Ascending aorta (tissue), 2 donors: Measurements from ENCODE around the gene PTTG1. TPM values are rescaled to one million over a fixed set of nuclear protein-coding genes. Genes with fewer than 3 reads are reported as not detected.

ENCODE experiments used
- DNase-seq, 2 donors: peaks; one replicate each; pipeline ENCODE4 v3.0.0-alpha.2; 2019; ENCODE audit warnings: low spot score in 2 of 2
- H3K27ac ChIP-seq, 2 donors: fragments of 200-600 bp; sonication (generic); one replicate each; pipeline ENCODE4 v1.5.1; 2016 to 2017; ENCODE audit warnings: mild to moderate bottlenecking in 1 of 2
- H3K27me3 ChIP-seq: fragments of 200-600 bp; sonication (generic); one replicate; pipeline ENCODE4 v1.5.1; 2017
- H3K36me3 ChIP-seq, 2 donors: fragments of 200-600 bp; sonication (generic); one replicate each; pipeline ENCODE4 v1.5.1; 2016
- H3K4me1 ChIP-seq, 2 donors: fragments of 200-600 bp; sonication (generic); one replicate each; pipeline ENCODE4 v1.5.1; 2016 to 2017; ENCODE audit warnings: mild to moderate bottlenecking in 1 of 2
- H3K4me3 ChIP-seq, 2 donors: fragments of 200-600 bp; sonication (generic); one replicate each; pipeline ENCODE4 v1.5.1; 2016 to 2017; ENCODE audit warnings: mild to moderate bottlenecking in 1 of 2
- H3K9me3 ChIP-seq, 2 donors: fragments of 200-600 bp; sonication (generic); one replicate each; pipeline ENCODE4 v1.5.1; 2016
- CTCF ChIP-seq, 3 experiments: fragments of 200-600 bp in 2 of 3; fragments of 450-650 bp in 1 of 3; sonication (generic) in 2 of 3; IDR thresholded peaks; one replicate each; pipeline ENCODE4 v1.5.1; 2016 to 2019; ENCODE audit warnings: antibody characterized with exemption in 3 of 3, mild to moderate bottlenecking in 1 of 3, moderate library complexity in 1 of 3
- intact Hi-C: fragments of 100-400 bp; cut with DNase I; formaldehyde crosslinking; loops from one replicate; pipeline ENCODE4 v1.15.1; 2023
- total RNA-seq: library from RNA; depleted of rRNA; stranded (reverse); fragments of >200 nt; gene quantifications from one replicate; pipeline ENCODE4 v1.1.0, GENCODE V29; 2016

PTTG1 gene
- total RNA-seq, 1 donor from 2014 or later, result 8.6 TPM

GRCh38 chr5:160418561-160419457 lies 2.8 kb upstream of the PTTG1 start, which contains the start of gene SLU7:
SLU7 (minus strand) TSS chr5:160419081; CDS start chr5:160415294, 3,787 bp downstream.
- Histone ChIP-seq H3K4me1 (peaks cover 6 to 20% of the 10 kb centered on the region in 2 donors), H3K9me3 (no peaks in the 10 kb centered on the region), H3K27me3 (no peaks in the 10 kb centered on the region), H3K36me3 (peaks cover 5 to 15% of the 10 kb centered on the region in 2 donors), H3K27ac (peak within 1 kb of the TSS; percentile 88 to 89), H3K4me3 (peak within 1 kb of the TSS; percentile 88 to 89)
- TF ChIP-seq CTCF (IDR thresholded peaks at IDR 0.05), result no peak
- intact Hi-C loops, result no loop called here
- DNase-seq, result peak; percentile 80 to 97

- intact Hi-C loops, result no loop called here
- peak overlapping the region; percentile 88 to 89 for H3K27ac ChIP-seq
- DNase-seq, result no peak
- H3K4me1 ChIP-seq, result peaks cover 6 to 20% of the 10 kb centered on the region in 2 donors
- H3K36me3 ChIP-seq, result peaks cover 0 to 6% of the 10 kb centered on the region in 2 donors
- H3K4me3 ChIP-seq, result peak overlapping the region; percentile 88 to 89
- no peak for TF ChIP-seq CTCF (IDR thresholded peaks at IDR 0.05)
- H3K9me3 ChIP-seq, result no peaks in the 10 kb centered on the region
- no peaks in the 10 kb centered on the region for H3K27me3 ChIP-seq
These were observed 2.0 kb upstream of the PTTG1 start for GRCh38 chr5:160419458-160420330.

GRCh38 chr5:160420331-160420610 lies 1.4 kb upstream of the PTTG1 start:
- H3K27ac ChIP-seq, result peak overlapping the region in 1 of 2 donors; percentile 10
- H3K4me3 ChIP-seq, result peak overlapping the region in 1 of 2 donors; percentile 88
- H3K27me3 ChIP-seq, result no peaks in the 10 kb centered on the region
- TF ChIP-seq CTCF (IDR thresholded peaks at IDR 0.05), result no peak
- H3K36me3 ChIP-seq, result no peaks in the 10 kb centered on the region
- intact Hi-C loops, result no loop called here
- H3K4me1 ChIP-seq, result peaks cover 6 to 20% of the 10 kb centered on the region in 2 donors
- no peaks in the 10 kb centered on the region for H3K9me3 ChIP-seq
- no peak for DNase-seq

GRCh38 chr5:160423099-160423498 lies 1.4 kb downstream of the PTTG1 start:
- Histone ChIP-seq H3K27ac (no peak overlapping the region), H3K27me3 (no peaks in the 10 kb centered on the region), H3K9me3 (no peaks in the 10 kb centered on the region), H3K36me3 (no peaks in the 10 kb centered on the region), H3K4me1 (peaks cover 0 to 7% of the 10 kb centered on the region in 2 donors), H3K4me3 (no peak overlapping the region)
- no peak for DNase-seq
- intact Hi-C loops, result no loop called here
- no peak for TF ChIP-seq CTCF (IDR thresholded peaks at IDR 0.05)

- TF ChIP-seq CTCF (IDR thresholded peaks at IDR 0.05), result no peak
- H3K27me3 ChIP-seq, result no peaks in the 10 kb centered on the region
- no peak overlapping the region for H3K27ac ChIP-seq
- DNase-seq, result no peak
- H3K4me1 ChIP-seq, result no peaks in the 10 kb centered on the region
- H3K9me3 ChIP-seq, result no peaks in the 10 kb centered on the region
- intact Hi-C loops, result no loop called here
- H3K4me3 ChIP-seq, result no peak overlapping the region
- no peaks in the 10 kb centered on the region for H3K36me3 ChIP-seq
These were observed 6.0 kb downstream of the PTTG1 start for GRCh38 chr5:160427607-160428006.
